Measurements from ENCODE around the gene PLCL2.

Gene PLCL2

DNA sequence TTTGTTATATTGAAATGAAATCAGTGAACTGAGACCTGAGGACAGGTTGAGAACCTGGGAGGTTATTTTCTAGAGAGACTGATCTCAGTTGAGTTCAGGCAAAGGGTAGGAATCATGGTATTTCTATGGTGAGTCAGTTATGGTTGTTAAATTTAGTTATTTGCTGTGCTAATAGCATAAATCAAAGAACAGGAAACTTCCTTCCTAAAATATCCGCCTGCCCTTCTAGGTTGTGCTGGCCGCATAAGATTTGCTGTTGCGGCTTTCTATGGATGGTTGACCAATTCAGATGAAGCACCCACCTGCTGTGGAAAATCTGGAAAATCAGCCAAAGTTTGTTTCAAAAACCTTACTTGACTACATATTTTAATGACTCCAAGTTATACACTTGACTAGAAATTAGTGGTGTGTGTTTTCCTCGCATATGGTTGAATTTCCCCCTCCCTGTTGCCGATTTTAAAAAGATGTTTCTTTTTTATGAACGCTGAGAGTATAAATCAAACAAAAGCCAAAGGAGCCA is 52.6 kb downstream of the PLCL2 start:
- no peak overlapping the region for H4K91ac ChIP-seq (ENCODE audit: low read depth, low read length)
- no peaks in the 10 kb centered on the region for H3K79me1 ChIP-seq (ENCODE audit: low read length)
- H2AK5ac ChIP-seq (ENCODE audit: low read length), result no peak overlapping the region
- no peaks in the 10 kb centered on the region for H3K36me3 ChIP-seq (ENCODE audit: control insufficient read depth in 1 of 2, insufficient read depth in 2 of 2, low read length in 2 of 2)
- H3K14ac ChIP-seq (ENCODE audit: low read length), result no peak overlapping the region
- no CpG with 5 or more reads among the region's 6 CpGs for WGBS (ENCODE audit: extremely low coverage, insufficient coverage, insufficient read length)
- no peak overlapping the region for H3K4me2 ChIP-seq (ENCODE audit: low read length)
- H3K23ac ChIP-seq (ENCODE audit: low read length), result no peak overlapping the region
- H3K9ac ChIP-seq (ENCODE audit: low read length), result no peak overlapping the region
- H2BK5ac ChIP-seq (ENCODE audit: low read depth, low read length, poor library complexity), result no peak overlapping the region
- DNase-seq, result no peak
- no peaks in the 10 kb centered on the region for H3K79me2 ChIP-seq (ENCODE audit: control insufficient read depth, insufficient read depth, low read length, poor library complexity)
- H2BK120ac ChIP-seq (ENCODE audit: insufficient read depth, low read length, poor library complexity), result no peak overlapping the region
- no peak overlapping the region for H3K4me3 ChIP-seq (ENCODE audit: low read depth, low read length)
- H3K27me3 ChIP-seq (ENCODE audit: insufficient read depth, low read length), result no peaks in the 10 kb centered on the region
- no peak overlapping the region for H3K27ac ChIP-seq (ENCODE audit: low read depth, low read length)
- no peak overlapping the region for H4K12ac ChIP-seq (ENCODE audit: low read depth, low read length)
- no peak overlapping the region for H2BK12ac ChIP-seq (ENCODE audit: low read length)
- no peaks in the 10 kb centered on the region for H3K4me1 ChIP-seq (ENCODE audit: control insufficient read depth in 1 of 2, insufficient read depth in 2 of 2, low read length in 2 of 2)
- no peak overlapping the region for H2AFZ ChIP-seq (ENCODE audit: insufficient read depth, low read length, poor library complexity)
- H3K18ac ChIP-seq (ENCODE audit: low read length), result no peak overlapping the region
- no peaks in the 10 kb centered on the region for H3K9me3 ChIP-seq (ENCODE audit: insufficient read depth, low read depth, low read length)
- H3K4ac ChIP-seq (ENCODE audit: low read depth, low read length), result no peak overlapping the region
- H4K8ac ChIP-seq (ENCODE audit: low read depth, low read length), result no peak overlapping the region

DNA sequence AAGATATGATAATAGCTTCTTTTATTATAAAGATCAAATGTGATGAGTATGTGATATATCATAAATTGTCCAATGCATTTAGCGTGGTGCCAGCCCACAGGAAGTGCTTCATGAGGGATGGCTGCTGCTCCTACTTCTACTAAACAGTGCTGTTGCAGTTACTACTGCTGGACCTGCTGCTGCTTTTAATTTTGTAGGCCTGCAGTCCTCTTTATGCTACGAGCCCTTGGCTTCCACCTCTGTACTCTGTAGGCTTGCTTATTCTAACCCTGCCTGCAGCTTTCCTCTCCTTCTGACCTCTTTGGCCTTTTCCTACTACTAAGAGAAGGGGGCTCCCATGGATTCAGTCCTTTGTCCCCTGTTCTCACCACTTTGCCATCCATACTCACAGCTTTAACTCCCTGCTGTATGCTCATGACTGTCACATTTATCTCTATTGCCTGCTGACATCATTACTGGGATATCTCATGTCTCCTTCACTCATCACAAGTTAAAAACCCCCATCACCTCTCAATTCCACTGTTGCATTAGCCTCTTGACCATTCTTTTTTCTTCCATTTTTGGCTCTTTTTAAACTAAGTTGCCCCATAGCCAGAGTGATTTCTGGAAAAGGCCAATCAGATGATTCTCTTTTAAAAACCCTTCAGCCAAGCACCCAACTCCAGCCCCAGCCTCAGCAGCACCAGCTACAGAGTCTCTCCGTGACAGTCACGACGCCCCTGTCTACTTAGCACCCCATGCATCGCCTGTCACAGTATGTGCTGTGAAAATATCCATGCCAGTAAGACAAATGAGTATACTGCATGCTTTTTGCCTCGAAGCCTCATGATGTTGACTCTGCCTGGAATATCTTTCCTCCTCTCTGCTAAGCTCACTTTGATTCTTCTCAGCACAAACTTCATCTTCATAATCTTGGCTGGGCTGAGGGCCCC is 56.3 kb downstream of the PLCL2 start:
- H2BK120ac ChIP-seq (ENCODE audit: insufficient read depth, low read length, poor library complexity), result no peak overlapping the region
- no peak overlapping the region for H3K4me2 ChIP-seq (ENCODE audit: low read length)
- H3K9ac ChIP-seq (ENCODE audit: low read length), result no peak overlapping the region
- H4K91ac ChIP-seq (ENCODE audit: low read depth, low read length), result no peak overlapping the region
- no CpG with 5 or more reads among the region's 7 CpGs for WGBS (ENCODE audit: extremely low coverage, insufficient coverage, insufficient read length)
- no peaks in the 10 kb centered on the region for H3K27me3 ChIP-seq (ENCODE audit: insufficient read depth, low read length)
- H3K36me3 ChIP-seq (ENCODE audit: control insufficient read depth in 1 of 2, insufficient read depth in 2 of 2, low read length in 2 of 2), result no peaks in the 10 kb centered on the region
- H3K4me1 ChIP-seq (ENCODE audit: control insufficient read depth in 1 of 2, insufficient read depth in 2 of 2, low read length in 2 of 2), result no peaks in the 10 kb centered on the region
- H3K27ac ChIP-seq (ENCODE audit: low read depth, low read length), result no peak overlapping the region
- no peak overlapping the region for H4K12ac ChIP-seq (ENCODE audit: low read depth, low read length)
- no peak for DNase-seq
- H3K18ac ChIP-seq (ENCODE audit: low read length), result no peak overlapping the region
- H3K79me2 ChIP-seq (ENCODE audit: control insufficient read depth, insufficient read depth, low read length, poor library complexity), result no peaks in the 10 kb centered on the region
- no peak overlapping the region for H4K8ac ChIP-seq (ENCODE audit: low read depth, low read length)
- no peak overlapping the region for H2AFZ ChIP-seq (ENCODE audit: insufficient read depth, low read length, poor library complexity)
- no peaks in the 10 kb centered on the region for H3K9me3 ChIP-seq (ENCODE audit: insufficient read depth, low read depth, low read length)
- H2BK5ac ChIP-seq (ENCODE audit: low read depth, low read length, poor library complexity), result no peak overlapping the region
- H2BK12ac ChIP-seq (ENCODE audit: low read length), result no peak overlapping the region
- H3K79me1 ChIP-seq (ENCODE audit: low read length), result no peaks in the 10 kb centered on the region
- H3K4me3 ChIP-seq (ENCODE audit: low read depth, low read length), result no peak overlapping the region
- H3K14ac ChIP-seq (ENCODE audit: low read length), result no peak overlapping the region
- no peak overlapping the region for H2AK5ac ChIP-seq (ENCODE audit: low read length)
- H3K23ac ChIP-seq (ENCODE audit: low read length), result no peak overlapping the region
- H3K4ac ChIP-seq (ENCODE audit: low read depth, low read length), result no peak overlapping the region

DNA sequence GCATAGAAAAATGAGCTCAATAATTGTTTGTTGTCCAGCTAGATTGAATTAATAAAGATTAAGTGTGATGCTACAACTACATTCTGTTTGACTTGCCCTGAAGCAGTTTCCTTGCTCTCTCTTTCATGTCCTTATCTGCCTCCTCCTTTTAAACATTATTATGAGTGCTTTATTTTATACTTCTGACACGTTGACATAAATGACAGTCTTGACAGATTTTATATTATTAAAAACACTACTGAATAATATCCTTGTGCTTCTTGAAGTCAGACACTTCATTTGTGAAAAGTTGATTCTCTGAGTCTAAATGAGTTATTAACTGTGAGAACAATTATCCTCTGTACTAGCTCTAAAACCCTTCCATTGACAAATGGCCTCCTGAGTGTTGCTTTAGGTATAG is 58.2 kb downstream of the PLCL2 start:
- H3K9ac ChIP-seq (ENCODE audit: low read length), result no peak overlapping the region
- no peak overlapping the region for H3K4me2 ChIP-seq (ENCODE audit: low read length)
- no CpG with 5 or more reads among the region's 1 CpG for WGBS (ENCODE audit: extremely low coverage, insufficient coverage, insufficient read length)
- H3K36me3 ChIP-seq (ENCODE audit: control insufficient read depth in 1 of 2, insufficient read depth in 2 of 2, low read length in 2 of 2), result no peaks in the 10 kb centered on the region
- no peak for DNase-seq
- no peak overlapping the region for H3K4me3 ChIP-seq (ENCODE audit: low read depth, low read length)
- H2BK5ac ChIP-seq (ENCODE audit: low read depth, low read length, poor library complexity), result no peak overlapping the region
- H3K27ac ChIP-seq (ENCODE audit: low read depth, low read length), result no peak overlapping the region
- H2AK5ac ChIP-seq (ENCODE audit: low read length), result no peak overlapping the region
- no peaks in the 10 kb centered on the region for H3K79me2 ChIP-seq (ENCODE audit: control insufficient read depth, insufficient read depth, low read length, poor library complexity)
- H2BK120ac ChIP-seq (ENCODE audit: insufficient read depth, low read length, poor library complexity), result no peak overlapping the region
- H2AFZ ChIP-seq (ENCODE audit: insufficient read depth, low read length, poor library complexity), result no peak overlapping the region
- no peak overlapping the region for H3K18ac ChIP-seq (ENCODE audit: low read length)
- H3K79me1 ChIP-seq (ENCODE audit: low read length), result no peaks in the 10 kb centered on the region
- H3K14ac ChIP-seq (ENCODE audit: low read length), result no peak overlapping the region
- no peak overlapping the region for H4K12ac ChIP-seq (ENCODE audit: low read depth, low read length)
- H4K91ac ChIP-seq (ENCODE audit: low read depth, low read length), result no peak overlapping the region
- no peak overlapping the region for H2BK12ac ChIP-seq (ENCODE audit: low read length)
- H3K23ac ChIP-seq (ENCODE audit: low read length), result no peak overlapping the region
- H3K9me3 ChIP-seq (ENCODE audit: insufficient read depth, low read depth, low read length), result no peaks in the 10 kb centered on the region
- no peak overlapping the region for H4K8ac ChIP-seq (ENCODE audit: low read depth, low read length)
- no peak overlapping the region for H3K4ac ChIP-seq (ENCODE audit: low read depth, low read length)
- no peaks in the 10 kb centered on the region for H3K4me1 ChIP-seq (ENCODE audit: control insufficient read depth in 1 of 2, insufficient read depth in 2 of 2, low read length in 2 of 2)
- H3K27me3 ChIP-seq (ENCODE audit: insufficient read depth, low read length), result no peaks in the 10 kb centered on the region

DNA sequence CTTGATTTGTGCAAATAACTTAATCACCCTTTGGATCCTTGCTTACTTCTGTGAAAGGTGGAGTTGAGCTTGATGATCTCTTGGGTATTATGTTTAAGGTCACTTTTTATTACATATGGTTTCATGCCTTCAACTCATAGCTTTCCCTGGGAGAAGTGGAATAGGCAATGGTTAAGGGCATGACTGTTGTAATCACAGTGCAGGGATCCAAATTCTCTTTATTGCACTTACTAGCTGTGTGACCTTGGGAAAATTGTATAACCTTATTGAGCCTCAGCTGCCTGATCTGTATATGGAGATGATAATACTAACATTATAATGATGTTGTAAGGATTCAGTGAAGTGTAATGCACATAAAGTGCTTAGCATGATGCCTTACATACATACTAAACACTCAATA is 59.1 kb downstream of the PLCL2 start:
- H2BK5ac ChIP-seq (ENCODE audit: low read depth, low read length, poor library complexity), result no peak overlapping the region
- no peaks in the 10 kb centered on the region for H3K36me3 ChIP-seq (ENCODE audit: control insufficient read depth in 1 of 2, insufficient read depth in 2 of 2, low read length in 2 of 2)
- H4K91ac ChIP-seq (ENCODE audit: low read depth, low read length), result no peak overlapping the region
- H3K4ac ChIP-seq (ENCODE audit: low read depth, low read length), result no peak overlapping the region
- H2BK120ac ChIP-seq (ENCODE audit: insufficient read depth, low read length, poor library complexity), result no peak overlapping the region
- H4K12ac ChIP-seq (ENCODE audit: low read depth, low read length), result no peak overlapping the region
- no peak overlapping the region for H2AK5ac ChIP-seq (ENCODE audit: low read length)
- H3K27me3 ChIP-seq (ENCODE audit: insufficient read depth, low read length), result no peaks in the 10 kb centered on the region
- no peak overlapping the region for H3K4me3 ChIP-seq (ENCODE audit: low read depth, low read length)
- no peaks in the 10 kb centered on the region for H3K9me3 ChIP-seq (ENCODE audit: insufficient read depth, low read depth, low read length)
- H4K8ac ChIP-seq (ENCODE audit: low read depth, low read length), result no peak overlapping the region
- no peak overlapping the region for H2BK12ac ChIP-seq (ENCODE audit: low read length)
- no peaks in the 10 kb centered on the region for H3K79me2 ChIP-seq (ENCODE audit: control insufficient read depth, insufficient read depth, low read length, poor library complexity)
- no peak overlapping the region for H3K14ac ChIP-seq (ENCODE audit: low read length)
- no peak overlapping the region for H3K27ac ChIP-seq (ENCODE audit: low read depth, low read length)
- H3K4me2 ChIP-seq (ENCODE audit: low read length), result no peak overlapping the region
- no peak overlapping the region for H2AFZ ChIP-seq (ENCODE audit: insufficient read depth, low read length, poor library complexity)
- no peak overlapping the region for H3K9ac ChIP-seq (ENCODE audit: low read length)
- no peak overlapping the region for H3K18ac ChIP-seq (ENCODE audit: low read length)
- no peak overlapping the region for H3K23ac ChIP-seq (ENCODE audit: low read length)
- no peak for DNase-seq
- no peaks in the 10 kb centered on the region for H3K4me1 ChIP-seq (ENCODE audit: control insufficient read depth in 1 of 2, insufficient read depth in 2 of 2, low read length in 2 of 2)
- no peaks in the 10 kb centered on the region for H3K79me1 ChIP-seq (ENCODE audit: low read length)
